IPS-NIHi11 (cell line): ENCODE results near the gene CFAP90.

Experiments used
- DNase-seq: peaks from one replicate; pipeline ENCODE4 v3.0.0; 2012; ENCODE audit warnings: mixed read lengths, low spot score

The CFAP90 gene

DNA sequence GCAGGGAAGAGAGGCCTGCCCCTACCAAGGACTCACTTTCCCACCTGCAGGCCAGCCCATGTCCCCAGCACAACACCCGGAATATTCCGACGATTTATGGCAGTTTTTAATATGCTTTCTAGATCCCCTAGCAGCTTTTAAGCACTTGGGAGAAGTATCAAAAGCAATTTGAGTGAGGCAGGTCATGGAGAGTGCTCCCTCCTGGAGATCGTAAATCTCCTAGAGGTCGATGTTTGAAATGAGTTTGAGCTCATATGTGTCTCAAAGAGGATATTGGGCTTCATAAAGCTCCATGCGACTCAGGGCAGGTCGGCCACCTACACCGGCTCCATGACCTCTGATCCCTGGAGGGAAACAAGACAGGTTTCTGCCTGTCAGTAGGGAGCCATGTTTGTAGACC, 27.3 kb downstream of the CFAP90 start:
- DNase-seq = no peak

DNA sequence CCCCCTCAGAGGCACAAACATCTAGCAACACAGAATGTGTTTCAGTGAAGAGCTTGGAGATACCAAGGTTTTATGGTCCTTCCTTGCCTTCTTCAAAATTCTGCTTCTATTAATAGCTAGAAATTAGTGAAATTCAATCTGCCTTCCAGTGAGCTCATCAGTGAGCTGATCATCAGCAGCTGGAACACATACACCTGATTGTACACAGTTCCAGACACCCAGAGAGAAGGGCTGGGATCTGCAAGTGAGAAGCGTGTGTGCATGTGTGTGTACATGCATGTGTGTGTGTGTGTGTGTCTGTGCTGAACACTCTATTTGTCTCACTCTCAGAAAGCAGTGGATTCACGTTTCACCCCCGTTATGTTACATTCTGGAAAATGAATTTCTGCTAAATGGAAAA, 28.5 kb downstream of the CFAP90 start:
- DNase-seq = no peak

DNA sequence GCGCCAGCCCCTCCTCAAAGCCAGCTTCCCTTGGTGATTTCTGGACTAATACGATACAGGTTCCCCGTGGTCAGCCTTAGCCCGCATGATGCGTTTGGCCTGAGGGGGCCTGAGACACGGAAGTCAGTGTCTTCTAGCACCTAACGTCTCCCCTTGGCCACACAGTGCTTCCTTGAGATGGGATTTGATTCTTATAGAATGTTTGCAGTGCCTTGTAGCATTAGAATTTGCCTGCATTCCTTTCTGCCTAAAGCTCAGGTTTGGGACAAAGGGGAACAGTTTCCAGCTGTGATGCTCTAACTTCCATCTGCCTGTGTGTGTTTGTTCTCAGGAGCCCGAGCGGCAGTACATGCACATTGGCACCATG, 34.4 kb downstream of the CFAP90 start:
- no peak for DNase-seq

DNA sequence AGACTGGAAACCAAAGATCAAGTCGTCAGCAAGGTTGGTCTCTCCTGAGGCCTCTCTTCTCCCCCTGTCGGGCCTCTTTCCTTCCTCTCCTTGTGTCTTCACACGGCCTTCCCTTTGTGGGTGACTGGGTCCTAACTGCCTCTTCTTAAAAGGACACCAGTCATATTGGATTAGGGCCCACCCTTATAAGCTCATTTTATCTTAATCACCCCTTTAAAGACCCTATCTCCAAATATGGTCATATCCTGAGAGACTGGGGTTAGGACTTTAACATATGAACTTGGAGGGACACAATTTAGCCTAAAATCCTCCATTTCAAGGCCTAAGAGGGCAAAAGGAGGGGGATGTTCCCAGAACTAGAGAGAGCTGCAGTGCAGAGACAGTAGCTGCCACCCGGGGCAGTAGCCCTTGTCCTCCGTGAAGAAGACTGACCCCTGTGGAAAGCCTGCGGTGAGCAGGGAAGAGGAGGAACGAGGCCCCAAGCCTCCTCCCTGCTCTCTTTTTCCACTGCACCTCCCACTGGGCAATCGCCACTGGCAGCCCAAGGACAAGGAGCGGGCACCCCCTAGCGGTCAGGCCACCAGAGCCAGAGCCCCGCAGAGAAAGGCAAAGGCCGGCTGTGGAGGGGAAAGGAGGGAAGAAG, 34.9 kb downstream of the CFAP90 start:
- DNase-seq = peak; percentile 90

DNA sequence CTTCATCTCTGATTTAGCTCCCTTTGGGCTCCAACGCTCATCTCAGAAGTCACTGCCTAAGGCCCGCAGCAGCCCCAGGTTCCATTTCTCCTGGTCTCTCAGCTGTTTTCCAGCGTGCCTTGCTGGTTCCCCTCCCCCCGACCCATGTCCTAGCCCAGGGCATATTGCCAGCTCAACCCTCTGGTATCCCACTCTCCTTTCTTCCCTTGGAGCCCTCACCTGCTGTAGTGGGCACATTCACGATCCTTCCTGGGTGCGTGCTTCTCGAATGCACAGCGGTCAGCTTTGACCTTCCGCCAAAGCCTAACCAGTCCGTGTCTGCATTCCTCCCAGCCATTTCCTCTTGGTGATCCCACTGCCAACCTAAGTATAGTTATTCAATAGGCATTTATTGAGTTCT, 36.1 kb downstream of the CFAP90 start:
- DNase-seq = no peak

DNA sequence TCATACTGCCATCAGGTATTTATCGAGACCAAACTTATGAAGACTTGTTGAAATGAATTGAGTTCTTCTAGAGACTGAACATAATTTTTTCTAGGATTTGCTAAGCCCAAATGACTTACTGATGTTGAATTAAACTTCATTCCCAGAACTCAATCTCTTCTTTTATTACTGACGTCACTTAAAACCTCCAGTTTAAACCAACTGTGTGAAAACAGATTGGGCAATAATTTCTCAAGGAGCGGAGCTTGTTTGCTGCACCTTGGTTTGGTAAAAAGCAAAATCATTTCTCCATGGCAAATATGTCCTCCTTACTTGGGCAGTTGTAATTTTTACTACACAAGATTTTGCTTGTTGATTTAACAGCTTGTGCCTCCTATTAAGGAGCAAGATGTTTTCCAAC, 37.4 kb downstream of the CFAP90 start:
- DNase-seq = no peak

DNA sequence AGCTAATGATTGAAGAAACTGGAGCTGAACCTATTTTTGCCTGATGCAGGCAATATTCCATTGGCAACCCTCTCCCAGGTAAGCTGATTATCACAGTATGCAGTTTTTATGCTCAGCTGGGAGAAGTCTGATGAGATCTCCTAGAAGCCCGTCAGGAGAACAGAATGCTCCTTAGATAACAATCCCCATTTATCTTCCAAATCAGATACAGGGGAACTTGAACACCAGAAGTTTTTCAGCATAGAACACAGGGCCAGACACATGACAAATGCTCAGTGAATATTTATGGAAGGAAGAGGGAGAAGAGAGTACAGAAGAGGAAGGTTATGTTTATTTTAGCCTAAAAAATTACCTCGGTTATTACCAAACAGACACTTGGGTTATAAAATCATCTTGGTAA, 37.9 kb downstream of the CFAP90 start:
- DNase-seq = no peak

DNA sequence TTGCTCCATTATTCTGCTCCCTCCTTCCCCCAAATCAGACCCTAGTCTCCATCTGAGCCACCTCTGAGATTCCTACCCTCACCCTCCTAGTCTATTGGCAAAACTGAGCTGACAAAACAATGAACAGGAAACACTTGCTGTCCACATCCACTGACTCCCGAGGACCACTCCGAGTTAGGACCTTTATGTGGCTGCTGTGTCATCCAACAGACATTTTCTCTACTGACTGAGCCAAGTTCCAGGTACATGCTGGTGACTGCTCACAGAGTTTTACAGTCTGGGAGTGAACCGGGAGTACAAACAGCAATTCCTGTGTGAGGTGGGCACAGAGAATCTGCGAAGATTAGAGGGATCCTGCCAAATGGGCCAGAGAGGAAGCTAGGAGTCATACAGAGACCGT, 39.2 kb downstream of the CFAP90 start:
- DNase-seq = no peak

DNA sequence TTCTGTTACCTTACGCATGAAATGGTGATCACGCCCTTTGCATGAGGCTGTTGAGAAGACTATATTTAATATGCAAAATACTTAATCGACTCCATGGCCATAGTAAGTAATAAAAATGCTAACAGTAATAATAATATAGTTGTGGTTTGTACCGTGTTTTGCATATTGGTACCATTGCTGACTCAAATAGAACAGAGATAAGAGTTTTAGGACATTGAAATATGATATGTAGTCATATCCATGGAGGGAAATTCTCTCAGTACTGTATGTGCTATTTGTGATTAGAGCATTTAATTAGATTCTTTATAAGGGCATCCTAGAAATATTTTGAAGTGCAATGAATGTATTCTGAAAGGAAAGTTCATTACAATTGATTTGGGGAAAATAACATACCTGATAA, 41.9 kb downstream of the CFAP90 start:
- no peak for DNase-seq

DNA sequence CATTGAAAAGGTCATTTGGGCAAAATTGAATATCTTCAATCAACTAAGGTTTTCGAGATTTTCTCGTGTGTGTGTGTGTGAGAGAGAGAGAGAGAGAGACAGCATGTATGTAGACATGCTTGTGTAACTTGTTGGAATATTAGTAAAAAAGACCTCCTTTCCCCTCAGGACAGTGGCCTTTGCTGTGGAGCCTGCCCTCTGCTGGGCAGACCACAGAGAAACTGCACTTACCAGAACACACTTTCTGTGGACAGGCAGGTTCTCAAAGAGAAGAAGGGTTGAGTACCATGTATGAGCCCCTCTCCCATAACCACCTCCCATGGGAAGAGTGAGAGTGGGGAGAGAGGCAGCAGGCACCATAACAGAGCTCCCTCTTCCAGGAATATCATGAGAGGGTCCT, 45.6 kb downstream of the CFAP90 start:
- peak; percentile 31 for DNase-seq

DNA sequence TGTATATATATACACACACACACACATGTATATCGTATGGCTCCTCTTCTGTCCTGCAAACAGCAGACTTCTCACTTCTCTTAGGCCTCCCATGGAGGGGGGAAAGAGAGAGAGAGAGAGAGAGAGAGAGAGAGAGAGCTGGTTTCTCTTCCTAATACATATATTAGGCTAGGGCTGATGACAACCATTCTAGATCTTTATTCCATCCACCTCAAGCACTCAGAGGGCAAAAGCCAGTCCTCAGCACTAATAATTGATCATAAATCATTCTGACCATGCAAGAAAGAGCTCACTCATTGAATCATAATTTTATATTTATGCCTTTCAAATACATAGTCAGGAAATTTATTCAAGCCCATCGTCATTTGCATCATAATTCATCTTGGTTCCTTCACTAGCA, 47.0 kb downstream of the CFAP90 start:
- no peak for DNase-seq

DNA sequence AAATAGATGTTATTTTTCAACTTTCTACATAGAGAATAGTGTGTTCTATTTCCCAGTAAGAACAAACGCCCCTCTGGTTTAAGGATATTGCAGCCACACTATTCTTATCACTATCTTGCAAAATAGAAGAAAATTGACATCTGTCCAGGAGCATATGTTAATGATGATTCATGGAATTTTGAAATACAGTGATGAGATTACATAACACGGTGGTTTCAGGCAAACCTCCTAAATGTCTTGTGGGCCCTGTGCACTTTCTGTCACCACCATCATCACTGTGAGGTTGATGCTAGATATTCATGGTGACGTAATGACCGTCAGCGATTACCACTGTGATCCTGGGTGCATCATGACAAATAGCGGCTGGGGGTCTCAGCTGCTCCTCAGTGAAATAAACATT, 48.1 kb downstream of the CFAP90 start:
- no peak for DNase-seq

DNA sequence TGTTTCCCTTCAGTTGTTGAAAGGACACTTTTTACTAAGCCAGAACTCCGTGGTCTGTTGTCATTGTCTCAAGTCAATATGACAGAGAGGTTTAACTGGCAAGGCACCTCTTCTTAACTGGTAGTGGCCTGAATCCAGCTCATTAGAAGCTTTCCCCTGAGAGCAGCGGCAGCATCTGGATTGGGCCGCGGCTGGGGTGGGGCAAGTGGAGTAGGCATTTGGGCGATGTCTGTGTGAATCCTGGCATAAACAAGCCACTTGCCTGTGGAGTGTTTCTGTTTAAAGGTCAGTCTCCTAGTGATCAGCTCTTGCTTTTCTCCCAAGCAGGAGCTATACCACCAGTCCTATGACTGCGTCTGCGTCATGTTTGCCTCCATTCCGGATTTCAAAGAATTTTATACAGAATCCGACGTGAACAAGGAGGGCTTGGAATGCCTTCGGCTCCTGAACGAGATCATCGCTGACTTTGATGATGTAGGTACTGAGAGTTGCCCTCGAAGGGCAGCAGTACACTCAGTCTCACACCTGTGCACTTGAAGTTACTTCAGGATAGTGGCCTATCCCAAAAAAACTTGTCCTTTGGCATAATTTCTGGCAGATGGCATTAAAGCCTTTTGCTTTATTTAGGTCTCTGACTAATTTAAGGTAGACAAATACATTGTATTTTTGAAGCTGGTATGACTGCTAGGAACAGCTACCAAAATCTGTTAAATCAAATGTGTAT, 48.9 kb downstream of the CFAP90 start:
- no peak for DNase-seq

DNA sequence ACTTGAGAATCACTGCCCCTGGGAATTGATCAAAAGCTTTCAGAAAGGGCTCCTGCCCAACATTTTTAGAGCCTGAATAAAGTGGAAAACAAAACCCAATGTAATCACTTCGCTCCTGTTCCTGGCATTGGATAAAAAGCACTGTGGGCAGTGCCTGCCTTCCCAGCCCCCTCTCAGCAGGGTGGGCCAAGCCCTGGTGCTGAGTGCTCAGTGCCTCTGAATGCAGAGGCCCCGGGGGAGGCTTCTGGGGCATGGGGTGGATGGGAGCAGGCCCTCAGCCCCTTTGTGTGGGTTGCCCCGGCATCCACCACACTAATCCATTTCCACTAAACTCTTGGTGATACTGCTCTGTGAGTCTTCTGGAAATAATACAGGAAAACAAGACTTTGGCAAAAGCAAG, 55.6 kb downstream of the CFAP90 start:
- DNase-seq = no peak

DNA sequence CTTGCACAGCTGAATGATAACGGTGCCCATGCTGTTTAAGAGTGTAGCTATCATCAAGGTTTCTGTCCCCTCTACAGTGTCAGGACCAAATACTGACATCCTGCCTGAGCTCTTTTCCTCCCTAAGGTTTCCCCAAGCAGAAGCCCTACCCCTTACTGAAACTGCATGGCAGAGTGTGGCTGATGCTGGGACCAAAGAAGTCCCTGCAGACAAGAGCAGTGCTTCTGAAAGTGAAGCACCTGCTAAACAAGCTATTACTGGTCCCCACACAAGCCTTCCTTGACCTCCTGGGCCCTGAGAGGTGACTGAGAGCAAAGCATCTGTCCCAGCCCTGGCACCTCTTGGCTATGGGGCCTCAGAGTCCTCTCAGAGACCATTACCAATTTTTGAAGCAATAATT, 56.1 kb downstream of the CFAP90 start:
- DNase-seq = no peak

DNA sequence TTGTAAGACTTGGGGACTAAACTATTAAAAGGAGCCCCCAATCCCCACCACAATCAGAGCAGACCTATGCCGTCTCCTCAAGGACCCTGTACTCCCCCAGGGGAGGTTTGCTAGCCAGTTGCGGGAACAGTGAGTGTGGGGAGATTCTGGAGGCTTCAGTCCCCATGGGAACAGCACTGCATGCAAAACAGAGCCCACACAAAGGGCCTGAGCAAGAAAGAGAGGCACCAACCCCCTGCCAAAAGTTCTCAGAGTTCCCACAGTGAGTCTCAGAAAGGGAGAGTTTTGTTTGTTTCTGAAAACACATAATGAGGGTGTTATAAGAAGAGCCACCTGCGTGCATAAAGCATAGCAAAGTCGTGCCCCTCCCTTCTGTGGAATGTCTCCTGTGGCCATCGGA, 56.6 kb downstream of the CFAP90 start:
- no peak for DNase-seq

DNA sequence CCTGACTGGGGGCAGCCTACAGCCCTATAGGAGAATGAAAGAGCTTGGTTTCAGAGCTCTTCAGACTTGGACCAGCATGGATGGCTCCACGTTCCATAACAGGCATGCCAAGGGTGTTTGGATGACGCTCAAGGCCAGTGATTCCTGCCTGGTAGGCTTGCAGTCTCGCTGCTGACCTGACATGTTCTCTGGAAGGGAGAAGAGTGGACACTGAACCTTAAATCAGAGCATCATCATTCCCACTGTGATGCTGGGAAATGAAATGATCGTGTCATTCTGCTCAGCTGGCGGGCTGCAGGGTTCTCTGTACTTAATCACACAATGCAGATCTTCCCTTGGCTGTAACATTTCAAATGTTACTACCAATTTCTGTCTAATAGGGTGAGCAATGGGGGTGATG, 57.0 kb downstream of the CFAP90 start:
- DNase-seq = no peak

DNA sequence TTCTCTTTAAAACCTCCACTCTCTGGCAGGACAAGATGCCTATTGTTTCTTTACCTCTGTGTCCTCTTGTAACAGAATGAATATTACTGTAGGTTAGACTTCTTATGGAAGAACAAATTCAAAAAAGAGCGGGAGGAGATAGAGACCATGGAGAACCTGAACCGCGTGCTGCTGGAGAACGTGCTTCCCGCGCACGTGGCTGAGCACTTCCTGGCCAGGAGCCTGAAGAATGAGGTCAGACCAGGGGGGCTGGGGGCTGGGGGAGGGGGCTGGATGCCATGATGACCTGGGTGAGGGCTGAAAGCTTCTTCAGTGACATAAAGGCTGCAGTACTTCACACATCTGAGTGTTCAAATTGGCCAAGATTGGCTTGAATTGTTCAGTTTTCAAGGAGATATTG, 61.4 kb downstream of the CFAP90 start:
- DNase-seq = no peak

DNA sequence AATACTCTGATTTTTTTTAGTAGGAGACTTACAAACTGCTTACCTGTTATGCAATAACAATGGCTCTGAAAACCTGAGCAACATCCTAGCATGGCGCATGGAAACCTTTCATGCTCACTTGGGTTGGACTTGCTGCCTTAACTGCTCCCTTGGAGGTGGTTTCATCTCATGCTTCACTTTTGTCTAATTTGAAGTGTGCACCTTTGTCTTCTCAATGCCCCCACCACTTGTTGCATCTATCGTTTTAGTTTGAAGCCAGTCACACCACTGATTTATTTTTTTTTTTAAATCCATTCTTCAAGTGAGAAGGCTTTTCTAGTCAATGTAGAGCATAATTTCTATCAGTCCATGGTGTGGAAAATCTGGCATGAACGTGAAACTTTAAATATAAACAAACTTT, 63.2 kb downstream of the CFAP90 start:
- no peak for DNase-seq

DNA sequence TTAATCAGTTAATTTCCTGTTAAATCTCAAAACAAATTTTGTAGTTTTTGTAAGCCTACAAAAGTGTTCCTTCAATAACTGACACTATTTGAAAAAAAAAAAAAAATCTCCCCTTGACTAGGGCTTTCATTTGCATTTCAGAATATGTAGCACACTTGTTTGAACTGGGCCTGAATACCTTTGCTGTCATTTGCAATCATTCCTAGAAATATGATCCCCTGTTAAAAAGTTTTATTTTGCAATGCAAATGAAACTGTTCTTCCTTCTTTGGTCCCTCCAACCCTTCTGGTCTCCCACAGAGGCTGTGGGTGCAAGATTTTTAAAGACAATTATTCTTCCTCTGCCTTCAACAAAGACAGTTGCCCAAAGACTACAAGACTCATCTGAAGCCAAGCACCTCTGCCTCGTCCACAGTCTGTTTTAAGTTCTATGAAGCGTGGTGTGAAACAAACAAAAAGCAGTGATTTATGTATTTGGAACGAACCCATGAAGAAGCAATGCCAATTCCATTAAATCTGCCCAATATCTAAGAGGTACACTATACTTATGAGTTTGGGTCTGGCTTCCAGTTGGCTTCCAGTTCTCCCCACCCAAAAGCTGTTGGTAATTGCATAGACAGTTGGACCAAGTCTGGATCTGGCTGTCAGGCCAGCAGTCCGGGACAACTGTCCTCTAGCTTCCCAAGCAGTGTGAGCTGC, 66.1 kb downstream of the CFAP90 start:
- DNase-seq = no peak

DNA sequence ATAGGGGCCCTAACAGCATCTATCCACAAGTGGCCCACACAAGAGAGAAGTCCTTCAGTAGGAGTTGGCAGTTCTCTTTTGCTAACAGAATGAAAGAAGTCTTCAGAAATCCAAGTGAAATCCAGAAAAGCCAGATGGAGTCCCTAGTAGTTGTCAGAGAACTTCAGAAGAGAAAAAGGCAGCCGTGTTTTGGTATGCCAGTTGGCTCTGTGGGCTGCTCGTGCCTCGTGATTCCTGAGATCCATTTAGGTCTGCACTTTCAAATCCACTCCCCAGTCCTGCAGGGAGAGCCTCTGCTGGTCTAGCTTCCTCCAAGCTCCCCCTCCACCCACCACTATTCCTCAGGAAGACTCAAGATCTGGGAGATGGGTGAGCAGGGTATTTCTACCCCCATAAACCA, 69.0 kb downstream of the CFAP90 start:
- DNase-seq = no peak
